Esophagus muscularis mucosa (tissue), 3 donors: ENCODE measurements around the gene ITGA7.

Experiments
- POLR2A ChIP-seq: fragments of 450-650 bp; IDR thresholded peaks from one replicate; pipeline ENCODE4 v1.6.1; 2017; ENCODE audit warnings: antibody characterized with exemption, moderate library complexity, mild to moderate bottlenecking, low read depth
- POLR2AphosphoS5 ChIP-seq, 2 donors: sonication (generic); formaldehyde crosslinking; IDR thresholded peaks; one replicate each; pipeline ENCODE4 v1.6.1; 2017; ENCODE audit warnings: antibody characterized with exemption in 2 of 2
- TF ChIP-seq, protein P1 (sequence below), 3 experiments: fragments of 200-600 bp in 2 of 3; fragments of 450-650 bp in 1 of 3; sonication (generic) in 2 of 3; IDR thresholded peaks; one replicate each; pipeline ENCODE4 v1.5.1; 2017 to 2019; ENCODE audit warnings: antibody characterized with exemption in 3 of 3, mild to moderate bottlenecking in 2 of 3, moderate library complexity in 1 of 3

DNA sequence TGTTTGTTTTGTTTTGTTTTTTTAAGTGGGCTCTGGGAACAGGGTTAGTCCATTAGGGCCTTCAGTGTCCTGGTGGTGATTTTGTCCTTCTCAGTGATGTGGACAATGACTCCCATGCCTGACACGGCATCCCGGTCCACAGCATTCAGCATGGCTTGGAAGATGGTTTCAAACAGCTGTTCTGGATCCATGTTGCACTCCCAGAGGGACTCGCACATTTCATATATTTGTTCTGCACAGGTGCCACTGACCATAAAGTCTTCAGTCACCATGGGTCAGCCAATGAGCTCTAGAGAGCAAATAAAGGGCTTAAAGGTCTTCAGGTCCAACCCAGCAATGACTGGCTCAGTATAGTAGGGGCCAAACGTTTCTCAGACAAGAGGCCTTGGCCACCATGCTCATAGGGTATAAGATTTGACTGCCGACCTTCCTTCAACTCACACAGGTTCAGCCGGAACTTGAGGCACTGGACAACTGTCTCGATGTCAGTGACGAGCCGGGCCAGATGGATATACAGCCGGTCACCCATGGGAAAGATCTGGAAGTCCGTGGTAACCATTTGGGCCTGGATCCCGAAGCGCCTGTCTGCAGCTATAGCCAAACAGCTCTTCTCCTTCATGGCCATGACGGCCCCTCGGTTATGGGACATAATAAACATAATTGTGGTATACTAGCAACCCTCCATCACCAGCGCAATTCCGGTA, 53.0 kb downstream of the ITGA7 start:
- TF ChIP-seq, protein P1, sequence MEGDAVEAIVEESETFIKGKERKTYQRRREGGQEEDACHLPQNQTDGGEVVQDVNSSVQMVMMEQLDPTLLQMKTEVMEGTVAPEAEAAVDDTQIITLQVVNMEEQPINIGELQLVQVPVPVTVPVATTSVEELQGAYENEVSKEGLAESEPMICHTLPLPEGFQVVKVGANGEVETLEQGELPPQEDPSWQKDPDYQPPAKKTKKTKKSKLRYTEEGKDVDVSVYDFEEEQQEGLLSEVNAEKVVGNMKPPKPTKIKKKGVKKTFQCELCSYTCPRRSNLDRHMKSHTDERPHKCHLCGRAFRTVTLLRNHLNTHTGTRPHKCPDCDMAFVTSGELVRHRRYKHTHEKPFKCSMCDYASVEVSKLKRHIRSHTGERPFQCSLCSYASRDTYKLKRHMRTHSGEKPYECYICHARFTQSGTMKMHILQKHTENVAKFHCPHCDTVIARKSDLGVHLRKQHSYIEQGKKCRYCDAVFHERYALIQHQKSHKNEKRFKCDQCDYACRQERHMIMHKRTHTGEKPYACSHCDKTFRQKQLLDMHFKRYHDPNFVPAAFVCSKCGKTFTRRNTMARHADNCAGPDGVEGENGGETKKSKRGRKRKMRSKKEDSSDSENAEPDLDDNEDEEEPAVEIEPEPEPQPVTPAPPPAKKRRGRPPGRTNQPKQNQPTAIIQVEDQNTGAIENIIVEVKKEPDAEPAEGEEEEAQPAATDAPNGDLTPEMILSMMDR (IDR thresholded peaks at IDR 0.05): no peak
- TF ChIP-seq POLR2A: no peak
- TF ChIP-seq POLR2AphosphoS5 (IDR thresholded peaks at IDR 0.05): no peak
